HG03060 (cell line): ENCODE measurements around the gene NOX3.
A peak's percentile ranks its signal among the peaks of the same experiment; 100 is the strongest.
"Not testable (repeated sequence)": the region's sequence is repeated elsewhere in the genome, so short reads cannot be mapped to it uniquely, and the experiment has no call there.

Experiments used
- ATAC-seq: cut with Tn5 transposase; IDR thresholded peaks from one replicate; pipeline ENCODE4 v1.9.1; 2021; ENCODE audit warnings: low read depth, moderate number of reproducible peaks; ENCODE audit not compliant: unreplicated experiment

NOX3 gene

GRCh38 chr6:155377061-155377460, 78.6 kb downstream of the NOX3 start:
- no peak for ATAC-seq

GRCh38 chr6:155375801-155376200, 79.8 kb downstream of the NOX3 start:
- no peak for ATAC-seq

GRCh38 chr6:155374681-155375080, 81.0 kb downstream of the NOX3 start:
- no peak for ATAC-seq

GRCh38 chr6:155373276-155373675, 82.4 kb downstream of the NOX3 start:
- no peak for ATAC-seq

- no peak for ATAC-seq
These were observed 83.4 kb downstream of the NOX3 start for GRCh38 chr6:155372256-155372655.

- no peak for ATAC-seq
These were observed 84.4 kb downstream of the NOX3 start for GRCh38 chr6:155371230-155371629.

- no peak for ATAC-seq
These were observed 89.3 kb downstream of the NOX3 start for GRCh38 chr6:155366325-155366724.

GRCh38 chr6:155364844-155365437, 90.7 kb downstream of the NOX3 start:
- no peak for ATAC-seq

- ATAC-seq = not testable (repeated sequence)
These were observed 91.6 kb downstream of the NOX3 start for GRCh38 chr6:155364021-155364420.

GRCh38 chr6:155362968-155363632, 92.5 kb downstream of the NOX3 start:
- not testable (repeated sequence) for ATAC-seq

- ATAC-seq = no peak
These were observed 101.5 kb downstream of the NOX3 start for GRCh38 chr6:155354167-155354566.

- ATAC-seq = no peak
These were observed 102.8 kb downstream of the NOX3 start for GRCh38 chr6:155352811-155353210.

- ATAC-seq = no peak
These were observed 103.6 kb downstream of the NOX3 start for GRCh38 chr6:155352130-155352420.

GRCh38 chr6:155351273-155352129, 104.1 kb downstream of the NOX3 start:
- ATAC-seq = peak; percentile 98

GRCh38 chr6:155349956-155350355, 105.7 kb downstream of the NOX3 start:
- no peak for ATAC-seq

GRCh38 chr6:155349129-155349528, 106.5 kb downstream of the NOX3 start:
- no peak for ATAC-seq

- no peak for ATAC-seq
These were observed 107.8 kb downstream of the NOX3 start for GRCh38 chr6:155347800-155348199.

- no peak for ATAC-seq
These were observed 108.7 kb downstream of the NOX3 start for GRCh38 chr6:155346957-155347356.
